PC-9 (cell line): ENCODE results near the gene CRYL1. TPM values are rescaled to one million over a fixed set of nuclear protein-coding genes. Genes with fewer than 3 reads are reported as not detected.
A peak's percentile ranks its signal among the peaks of the same experiment; 100 is the strongest.

Source experiments
- BruUV-seq: library from RNA; stranded (reverse); fragments of 400-500 nt; replicated peaks from 2 replicates; lab custom pipeline; 2021; lab: Mats Ljungman, UMichigan
- CTCF ChIA-PET: fragments of 300-600 bp; sonication (Branson Sonifier 250); formaldehyde crosslinking; loops from one replicate; lab custom pipeline; 2022; ENCODE audit warnings: antibody characterized with exemption; lab: Charles Lee
- POLR2A ChIA-PET: fragments of 300-600 bp; sonication (Branson Sonifier 250); formaldehyde crosslinking; loops from one replicate; lab custom pipeline; 2022; ENCODE audit warnings: antibody characterized with exemption; ENCODE audit not compliant: unreplicated experiment; lab: Charles Lee
- DNase-seq, 2 experiments: peaks; one replicate each; pipeline versions ENCODE4 v3.0.0 to v3.0.0-alpha.2; 2015 to 2022; ENCODE audit warnings: mixed read lengths in 1 of 2
- H2AFZ ChIP-seq: fragments of 200-600 bp; sonication (generic); 2 replicates; pipeline ENCODE4 v1.8.1; 2017; ENCODE audit warnings: antibody characterized with exemption
- H3F3A ChIP-seq: fragments of 200-600 bp; sonication (generic); 2 replicates; pipeline ENCODE4 v1.8.1; 2017; ENCODE audit warnings: antibody characterized with exemption, mild to moderate bottlenecking, low read depth; ENCODE audit not compliant: insufficient read depth
- H3K27ac ChIP-seq: fragments of 200-600 bp; sonication (generic); 2 replicates; pipeline ENCODE4 v1.6.1; 2016; ENCODE audit warnings: mixed run types
- H3K27me3 ChIP-seq: fragments of 200-600 bp; sonication (generic); 2 replicates; pipeline ENCODE4 v1.6.1; 2016; ENCODE audit warnings: low read depth, mixed run types; ENCODE audit not compliant: insufficient read depth
- H3K36me3 ChIP-seq: fragments of 200-600 bp; sonication (generic); 2 replicates; pipeline ENCODE4 v1.6.1; 2016; ENCODE audit warnings: low read depth, mixed run types
- H3K4me1 ChIP-seq: fragments of 200-600 bp; sonication (generic); replicated peaks from 2 replicates; pipeline ENCODE4 v1.6.1; 2016; ENCODE audit warnings: mixed run types; ENCODE audit not compliant: insufficient read depth
- H3K4me2 ChIP-seq: fragments of 200-600 bp; sonication (generic); 2 replicates; pipeline ENCODE4 v1.6.1; 2017; ENCODE audit warnings: mixed run types
- H3K4me3 ChIP-seq: fragments of 200-600 bp; sonication (generic); 2 replicates; pipeline ENCODE4 v1.6.1; 2016; ENCODE audit warnings: mixed run types
- H3K79me2 ChIP-seq: fragments of 200-600 bp; sonication (generic); 2 replicates; pipeline ENCODE4 v1.6.1; 2017; ENCODE audit warnings: low read depth, mixed run types
- H3K9me2 ChIP-seq: fragments of 200-600 bp; sonication (generic); 2 replicates; pipeline ENCODE4 v1.8.1; 2017; ENCODE audit warnings: mild to moderate bottlenecking; ENCODE audit not compliant: insufficient read depth
- H3K9me3 ChIP-seq: fragments of 200-600 bp; sonication (generic); 2 replicates; pipeline ENCODE4 v1.8.1; 2016; ENCODE audit warnings: low read depth; ENCODE audit not compliant: insufficient read depth
- H4K20me1 ChIP-seq: fragments of 200-600 bp; sonication (generic); 2 replicates; pipeline ENCODE4 v1.8.1; 2017; ENCODE audit not compliant: insufficient read depth
- CTCF ChIP-seq: fragments of 200-600 bp; sonication (generic); conservative IDR thresholded peaks from 2 replicates; pipeline ENCODE4 v1.6.1; 2017; ENCODE audit warnings: mixed run types, antibody characterized with exemption, mild to moderate bottlenecking, moderate library complexity
- EZH2 ChIP-seq: fragments of 200-600 bp; sonication (generic); IDR thresholded peaks from 2 replicates; pipeline ENCODE4 v1.8.0; 2017; ENCODE audit warnings: antibody characterized with exemption, low read depth
- intact Hi-C: fragments of 100-400 bp; cut with micrococcal nuclease; formaldehyde crosslinking; loops from one replicate; pipeline ENCODE4 v1.10.0; 2022; ENCODE audit not compliant: unreplicated experiment
- total RNA-seq: library from RNA; stranded (reverse); gene quantifications from 2 replicates; pipeline ENCODE4 v1.2.3, GENCODE V29; 2021

CRYL1 gene
- total RNA-seq, 1 experiment from 2014 or later: 8.7 TPM

GRCh38 chr13:20567881-20568528 lies 42.3 kb upstream of the CRYL1 start:
- intact Hi-C loops: loop anchor here (2.0 kb wide), 1 partner anchor 41 kb away; no protein-coding TSS in a partner anchor
- BruUV-seq: TSS peak; percentile 81
- Histone ChIP-seq H3K4me3 (peak overlapping the region; percentile 66), H3F3A (peaks cover 26% of the 10 kb centered on the region), H3K9me2 (no peaks in the 10 kb centered on the region), H3K4me1 (peaks cover 12% of the 10 kb centered on the region), H3K27ac (peak overlapping the region; percentile 83), H3K27me3 (no peaks in the 10 kb centered on the region), H3K36me3 (no peaks in the 10 kb centered on the region), H3K9me3 (peaks cover 14% of the 10 kb centered on the region), H3K79me2 (peaks cover 14% of the 10 kb centered on the region), H3K4me2 (peak overlapping the region; percentile 81), H4K20me1 (no peaks in the 10 kb centered on the region), H2AFZ (peak overlapping the region; percentile 85)
- POLR2A ChIA-PET: interaction anchor here (0.6 kb wide), 1 partner anchor 598 kb away, joined by 18 read pairs; no protein-coding TSS in a partner anchor
- TF ChIP-seq EZH2 (no peak), CTCF (no peak)
- CTCF ChIA-PET: interaction anchor here (0.5 to 0.6 kb wide), 2 partner anchors 12 to 371 kb away, joined by 4 to 10 read pairs; no protein-coding TSS in a partner anchor
- DNase-seq: no peak

- H3K27me3 ChIP-seq: no peaks in the 10 kb centered on the region
- H2AFZ ChIP-seq: peak within 1 kb of the TSS; percentile 85
- no peaks in the 10 kb centered on the region for H3K9me2 ChIP-seq
- no TSS peak for BruUV-seq
- intact Hi-C loops: loop anchor here (2.0 kb wide), 1 partner anchor 40 kb away; no protein-coding TSS in a partner anchor
- H3K4me1 ChIP-seq: peaks cover 12% of the 10 kb centered on the region
- peak within 1 kb of the TSS; percentile 66 for H3K4me3 ChIP-seq
- H3K36me3 ChIP-seq: no peaks in the 10 kb centered on the region
- peaks cover 14% of the 10 kb centered on the region for H3K79me2 ChIP-seq
- peaks cover 26% of the 10 kb centered on the region for H3F3A ChIP-seq
- DNase-seq: peak; percentile 84 to 85
- peak within 1 kb of the TSS; percentile 83 for H3K27ac ChIP-seq
- peaks cover 14% of the 10 kb centered on the region for H3K9me3 ChIP-seq
- H3K4me2 ChIP-seq: peak within 1 kb of the TSS; percentile 81
- CTCF ChIA-PET: interaction anchor here (0.5 kb wide), 1 partner anchor 11 kb away, joined by 4 read pairs; no protein-coding TSS in a partner anchor
- POLR2A ChIA-PET: interaction anchor here (0.6 kb wide), 1 partner anchor 597 kb away, joined by 18 read pairs; no protein-coding TSS in a partner anchor
- no peaks in the 10 kb centered on the region for H4K20me1 ChIP-seq
- no peak for TF ChIP-seq CTCF
- TF ChIP-seq EZH2: no peak
Measured at GRCh38 chr13:20566898-20567874, 41.5 kb upstream of the CRYL1 start, which contains the start of gene IFT88. Gene IFT88 (plus strand): TSS chr13:20567157. CDS start chr13:20574386, 7,229 bp downstream.

DNA sequence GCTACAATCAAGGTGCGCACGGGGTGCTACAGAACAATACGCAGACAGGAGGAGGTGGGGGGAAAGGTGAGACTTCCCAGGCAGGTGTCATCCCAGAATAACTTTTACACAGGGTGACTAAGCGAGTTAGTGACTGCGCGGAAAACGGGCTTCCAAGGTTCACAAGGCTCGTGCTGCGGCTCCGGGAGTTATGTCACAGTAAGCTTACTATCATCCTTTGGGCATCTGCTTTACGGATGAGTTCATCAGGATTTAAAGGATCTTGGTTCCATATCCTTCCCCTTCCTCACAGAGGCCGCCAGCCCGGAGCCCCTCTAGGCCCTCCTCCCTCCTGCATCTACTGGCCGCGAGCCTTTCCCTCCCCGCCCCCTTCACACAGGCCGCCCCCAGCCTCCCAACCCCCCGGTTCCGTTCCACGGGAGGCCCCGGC lies 40.8 kb upstream of the CRYL1 start:
- H3K79me2 ChIP-seq: peaks cover 14% of the 10 kb centered on the region
- H3K36me3 ChIP-seq: no peaks in the 10 kb centered on the region
- H3K4me1 ChIP-seq: peaks cover 12% of the 10 kb centered on the region
- H3K27me3 ChIP-seq: no peaks in the 10 kb centered on the region
- H3K4me2 ChIP-seq: peak overlapping the region; percentile 81
- peak overlapping the region; percentile 85 for H2AFZ ChIP-seq
- CTCF ChIA-PET: no interaction called here
- no TSS peak for BruUV-seq
- POLR2A ChIA-PET: no interaction called here
- no peaks in the 10 kb centered on the region for H4K20me1 ChIP-seq
- H3K9me2 ChIP-seq: no peaks in the 10 kb centered on the region
- intact Hi-C loops: loop anchor here (2.0 kb wide), 1 partner anchor 40 kb away; no protein-coding TSS in a partner anchor
- H3K9me3 ChIP-seq: peaks cover 14% of the 10 kb centered on the region
- H3K4me3 ChIP-seq: peak overlapping the region; percentile 66
- TF ChIP-seq CTCF (no peak), EZH2 (no peak)
- DNase-seq: peak in 1 of 2 experiments; percentile 77
- peaks cover 24% of the 10 kb centered on the region for H3F3A ChIP-seq
- H3K27ac ChIP-seq: peak overlapping the region; percentile 83
